ENCODE measurements around the gene HK1. TPM values are rescaled to one million over a fixed set of nuclear protein-coding genes. Genes with fewer than 3 reads are reported as not detected.

HK1 gene
- total and polyA plus RNA-seq, 2 of the 13 experiments (the other 11 are each of a cell fraction or from before 2014, with no cell fraction given), result 0.29 to 1.5 TPM

DNA sequence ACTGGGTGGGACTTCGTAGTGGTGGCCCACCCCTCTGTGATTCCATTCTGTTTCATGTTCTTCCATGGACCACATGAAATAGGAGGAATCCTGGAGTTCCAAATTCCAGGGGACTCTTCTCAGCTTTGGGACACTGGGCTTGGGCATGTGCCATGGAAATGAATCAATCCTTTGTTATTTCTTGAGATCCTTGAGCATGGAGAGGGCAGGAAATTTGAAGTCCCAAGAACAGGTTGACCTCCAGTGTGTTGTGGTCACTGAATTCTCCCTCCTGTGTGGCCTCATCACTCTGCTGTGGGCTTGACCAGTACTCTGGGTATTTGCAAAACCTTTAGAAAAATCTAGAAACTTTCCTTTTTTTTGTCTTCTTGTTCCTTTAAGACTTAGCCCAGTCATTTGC, 115.7 kb downstream of the HK1 start:
- intact Hi-C loops (cut with micrococcal nuclease; ENCODE audit: unreplicated experiment), result no loop called here
- DNase-seq (ENCODE audit: low spot score) (no peak), FAIRE-seq (no peak), ATAC-seq (no peak)
- Histone ChIP-seq H4K20me1 (ENCODE audit: insufficient read depth, low read length) (no peaks in the 10 kb centered on the region), H3K27ac (ENCODE audit: extremely low read length, insufficient read depth, low read length) (no peak overlapping the region), H3K9ac (ENCODE audit: insufficient read depth, low read depth, low read length) (no peak overlapping the region), H3K27me3 (ENCODE audit: control insufficient read depth in 1 of 2, insufficient read depth in 2 of 2, low read length in 2 of 2) (peaks cover 0 to 6% of the 10 kb centered on the region in 2 experiments; a peak in 1 of 5 replicates), H3K36me3 (replicated peaks in 1 of 2; ENCODE audit: control insufficient read depth in 1 of 2, insufficient read depth in 2 of 2, low read length in 2 of 2) (no peaks in the 10 kb centered on the region), H2AFZ (ENCODE audit: low read length) (no peak overlapping the region), H3K79me2 (ENCODE audit: insufficient read depth, low read length) (no peaks in the 10 kb centered on the region), H3K9me3 (ENCODE audit: low read length) (no peaks in the 10 kb centered on the region), H3K4me2 (ENCODE audit: low read depth, low read length) (no peak overlapping the region), H3K4me3 (replicated peaks in 1 of 3; ENCODE audit: insufficient read depth in 1 of 3, low read depth in 2 of 3, low read length in 3 of 3) (no peak overlapping the region), H3K4me1 (ENCODE audit: insufficient read depth, low read length) (no peaks in the 10 kb centered on the region)
- in situ Hi-C loops (cut with HindIII; ENCODE audit: extremely low pct_ligation_motif_present, low pct_unique_long_range_greater_than_20kb), result no loop called here
- POLR2A ChIA-PET, result no interaction called here
- TF ChIP-seq FOSL2 (CRISPR knock-in tag; IDR thresholded peaks at IDR 0.05), result no peak
- TF ChIP-seq AKAP8 (CRISPR knock-in tag; IDR thresholded peaks at IDR 0.05), result no peak
- TF ChIP-seq RFXAP (CRISPR knock-in tag; IDR thresholded peaks at IDR 0.05; ENCODE audit: borderline replicate concordance), result no peak
- TF ChIP-seq, protein P1, sequence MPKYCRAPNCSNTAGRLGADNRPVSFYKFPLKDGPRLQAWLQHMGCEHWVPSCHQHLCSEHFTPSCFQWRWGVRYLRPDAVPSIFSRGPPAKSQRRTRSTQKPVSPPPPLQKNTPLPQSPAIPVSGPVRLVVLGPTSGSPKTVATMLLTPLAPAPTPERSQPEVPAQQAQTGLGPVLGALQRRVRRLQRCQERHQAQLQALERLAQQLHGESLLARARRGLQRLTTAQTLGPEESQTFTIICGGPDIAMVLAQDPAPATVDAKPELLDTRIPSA (CRISPR knock-in tag; IDR thresholded peaks at IDR 0.05; ENCODE audit: borderline replicate concordance), result no peak
- TF ChIP-seq, protein P2, sequence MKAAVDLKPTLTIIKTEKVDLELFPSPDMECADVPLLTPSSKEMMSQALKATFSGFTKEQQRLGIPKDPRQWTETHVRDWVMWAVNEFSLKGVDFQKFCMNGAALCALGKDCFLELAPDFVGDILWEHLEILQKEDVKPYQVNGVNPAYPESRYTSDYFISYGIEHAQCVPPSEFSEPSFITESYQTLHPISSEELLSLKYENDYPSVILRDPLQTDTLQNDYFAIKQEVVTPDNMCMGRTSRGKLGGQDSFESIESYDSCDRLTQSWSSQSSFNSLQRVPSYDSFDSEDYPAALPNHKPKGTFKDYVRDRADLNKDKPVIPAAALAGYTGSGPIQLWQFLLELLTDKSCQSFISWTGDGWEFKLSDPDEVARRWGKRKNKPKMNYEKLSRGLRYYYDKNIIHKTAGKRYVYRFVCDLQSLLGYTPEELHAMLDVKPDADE (CRISPR knock-in tag; IDR thresholded peaks at IDR 0.05), result no peak
- no peak for TF ChIP-seq SP4 (CRISPR knock-in tag; IDR thresholded peaks at IDR 0.05)
- TF ChIP-seq ZNF530 (CRISPR knock-in tag; IDR thresholded peaks at IDR 0.05; ENCODE audit: low read depth), result no peak
- BruUV-seq (replicated peaks), result no TSS peak
- 0% methylated on average over 1 of the region's 1 CpG for WGBS (ENCODE audit: low lambda C conversion rate)
- CTCF ChIA-PET (ENCODE audit: low intra/inter-chr PET ratio, low total read pairs), result interaction anchor here (4.4 kb wide), 1 partner anchor 157 kb away, joined by 34 read pairs; no protein-coding TSS in a partner anchor

DNA sequence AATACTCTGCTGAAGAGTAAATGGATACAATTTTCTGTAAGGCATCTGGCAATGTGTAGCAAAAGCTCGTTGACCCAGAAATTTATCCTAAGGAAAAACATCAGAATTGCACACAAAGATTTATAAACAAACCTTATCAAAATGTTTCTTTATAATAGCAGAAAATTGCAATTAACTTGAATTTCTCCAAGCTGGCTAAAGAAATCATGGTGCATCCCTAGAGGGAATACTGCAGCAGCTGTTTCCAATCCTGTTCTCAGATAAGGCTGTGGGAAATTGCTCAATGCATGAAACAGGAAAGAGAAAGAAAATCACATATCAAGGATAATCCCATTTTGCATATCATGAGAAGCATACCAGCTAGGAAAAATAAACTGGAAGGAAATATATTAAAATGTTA, 119.7 kb downstream of the HK1 start:
- BruUV-seq (replicated peaks), result no TSS peak
- no peak for FAIRE-seq
- intact Hi-C loops (cut with micrococcal nuclease; ENCODE audit: unreplicated experiment), result no loop called here
- TF ChIP-seq STAG1 (CRISPR knock-in tag; IDR thresholded peaks at IDR 0.05), result no peak
- no peak for TF ChIP-seq FOXA3 (CRISPR knock-in tag; IDR thresholded peaks at IDR 0.05)
- no peak for TF ChIP-seq NR2C2 (CRISPR knock-in tag; IDR thresholded peaks at IDR 0.05; ENCODE audit: borderline replicate concordance)
- no peak for TF ChIP-seq ELF1 (CRISPR knock-in tag; IDR thresholded peaks at IDR 0.05)
- no peak for TF ChIP-seq ZNF567 (CRISPR knock-in tag; IDR thresholded peaks at IDR 0.05; ENCODE audit: borderline replicate concordance)
- TF ChIP-seq NFE2 (CRISPR knock-in tag; IDR thresholded peaks at IDR 0.05), result no peak
- TF ChIP-seq FOSL2 (CRISPR knock-in tag; IDR thresholded peaks at IDR 0.05), result no peak
- TF ChIP-seq ZFY (CRISPR knock-in tag; IDR thresholded peaks at IDR 0.05), result no peak
- no peak for TF ChIP-seq YEATS2 (CRISPR knock-in tag; IDR thresholded peaks at IDR 0.05; ENCODE audit: borderline replicate concordance)
- TF ChIP-seq, protein P3, sequence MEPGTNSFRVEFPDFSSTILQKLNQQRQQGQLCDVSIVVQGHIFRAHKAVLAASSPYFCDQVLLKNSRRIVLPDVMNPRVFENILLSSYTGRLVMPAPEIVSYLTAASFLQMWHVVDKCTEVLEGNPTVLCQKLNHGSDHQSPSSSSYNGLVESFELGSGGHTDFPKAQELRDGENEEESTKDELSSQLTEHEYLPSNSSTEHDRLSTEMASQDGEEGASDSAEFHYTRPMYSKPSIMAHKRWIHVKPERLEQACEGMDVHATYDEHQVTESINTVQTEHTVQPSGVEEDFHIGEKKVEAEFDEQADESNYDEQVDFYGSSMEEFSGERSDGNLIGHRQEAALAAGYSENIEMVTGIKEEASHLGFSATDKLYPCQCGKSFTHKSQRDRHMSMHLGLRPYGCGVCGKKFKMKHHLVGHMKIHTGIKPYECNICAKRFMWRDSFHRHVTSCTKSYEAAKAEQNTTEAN (CRISPR knock-in tag; conservative IDR thresholded peaks at IDR 0.05), result no peak
- no peak for TF ChIP-seq PTBP1 (IDR thresholded peaks at IDR 0.05; ENCODE audit: low read depth, low read length, poor library complexity, severe bottlenecking)

More for the DNA sequence above, 119.7 kb downstream of the HK1 start:
- 0% methylated on average over 1 of the region's 1 CpG for WGBS (ENCODE audit: low lambda C conversion rate)
- H3K4me1 ChIP-seq (ENCODE audit: insufficient read depth, low read length), result no peaks in the 10 kb centered on the region
- H3K9ac ChIP-seq (ENCODE audit: insufficient read depth, low read depth, low read length), result no peak overlapping the region
- DNase-seq (ENCODE audit: low spot score) (no peak), ATAC-seq (no peak)
- H3K36me3 ChIP-seq (replicated peaks in 1 of 2; ENCODE audit: control insufficient read depth in 1 of 2, insufficient read depth in 2 of 2, low read length in 2 of 2), result no peaks in the 10 kb centered on the region
- in situ Hi-C loops (cut with HindIII; ENCODE audit: extremely low pct_ligation_motif_present, low pct_unique_long_range_greater_than_20kb), result no loop called here
- POLR2A ChIA-PET, result no interaction called here
- H2AFZ ChIP-seq (ENCODE audit: low read length), result no peak overlapping the region
- peaks cover 0 to 17% of the 10 kb centered on the region in 2 experiments; a peak in 1 of 5 replicates for H3K27me3 ChIP-seq (ENCODE audit: control insufficient read depth in 1 of 2, insufficient read depth in 2 of 2, low read length in 2 of 2)
- CTCF ChIA-PET (ENCODE audit: low intra/inter-chr PET ratio, low total read pairs), result no interaction called here
- no peaks in the 10 kb centered on the region for H3K79me2 ChIP-seq (ENCODE audit: insufficient read depth, low read length)
- no peaks in the 10 kb centered on the region for H4K20me1 ChIP-seq (ENCODE audit: insufficient read depth, low read length)
- no peak overlapping the region for H3K4me2 ChIP-seq (ENCODE audit: low read depth, low read length)
- H3K27ac ChIP-seq (ENCODE audit: extremely low read length, insufficient read depth, low read length), result no peak overlapping the region
- H3K9me3 ChIP-seq (ENCODE audit: low read length), result no peaks in the 10 kb centered on the region
- no peak overlapping the region for H3K4me3 ChIP-seq (replicated peaks in 1 of 3; ENCODE audit: insufficient read depth in 1 of 3, low read depth in 2 of 3, low read length in 3 of 3)

All from HepG2 (cell line).